A549 (cell line): Measurements from ENCODE around the gene ADGRF5. TPM values are rescaled to one million over a fixed set of nuclear protein-coding genes. Genes with fewer than 3 reads are reported as not detected.
A peak's percentile ranks its signal among the peaks of the same experiment; 100 is the strongest.

Source experiments
- ATAC-seq, 2 experiments: fragments of 200-7000 bp in 1 of 2; fragments of >200 bp in 1 of 2; cut with Nextera tagmentation in 1 of 2; cut with Tn5 transposase in 1 of 2; 3 replicates each; pipeline versions ENCODE4 v1.8.0 to v1.9.1; 2018 to 2020; ENCODE audit warnings: mild to moderate bottlenecking in 1 of 2, moderate library complexity in 1 of 2
- CTCF ChIA-PET: fragments of 300-600 bp; sonication (Branson Sonifier 250); formaldehyde crosslinking; extraction: SDS; loops from one replicate; lab custom pipeline; 2021; ENCODE audit warnings: antibody characterized with exemption, inconsistent platforms; lab: Yijun Ruan, JAX
- POLR2A ChIA-PET: fragments of 350-600 bp; formaldehyde crosslinking; extraction: SDS; loops from one replicate; lab custom pipeline; 2021; ENCODE audit warnings: antibody characterized with exemption, inconsistent platforms; lab: Yijun Ruan, JAX
- DNase-seq, 2 experiments: peaks; one replicate each; pipeline versions ENCODE4 v3.0.0 to v3.0.0-alpha.2; 2011 to 2016; ENCODE audit warnings: low read depth in 1 of 2, low spot score in 1 of 2
- FAIRE-seq: peaks from 2 replicates; lab custom pipeline; 2011; peaks lifted over from hg19 to GRCh38; lab: Jason Lieb, UNC
- H3K27ac ChIP-seq, 2 experiments: fragments of >200 bp; sonication (Bioruptor Twin); formaldehyde crosslinking; 3 replicates each; pipeline ENCODE4 v1.5.1; 2016 to 2017
- H3K4me1 ChIP-seq: fragments of >200 bp; sonication (Bioruptor Twin); formaldehyde crosslinking; 3 replicates; pipeline ENCODE4 v1.6.1; 2016
- H3K4me2 ChIP-seq: fragments of >200 bp; sonication (Bioruptor Twin); formaldehyde crosslinking; 3 replicates; pipeline ENCODE4 v1.6.1; 2016
- H3K4me3 ChIP-seq: fragments of >200 bp; sonication (Bioruptor Twin); formaldehyde crosslinking; 3 replicates; pipeline ENCODE4 v1.5.1; 2016
- H3K9me3 ChIP-seq: fragments of >200 bp; sonication (Bioruptor Twin); formaldehyde crosslinking; 3 replicates; pipeline ENCODE4 v1.6.1; 2016
- BHLHE40 ChIP-seq: IDR thresholded peaks from 2 replicates; pipeline ENCODE4 v1.6.1; 2012; ENCODE audit warnings: low read depth, low read length, inconsistent platforms
- CHD4 ChIP-seq: fragments of 200-600 bp; sonication (generic); IDR thresholded peaks from 2 replicates; pipeline ENCODE4 v1.6.1; 2016; ENCODE audit warnings: antibody characterized with exemption, mild to moderate bottlenecking, borderline replicate concordance
- EHMT2 ChIP-seq: fragments of 200-600 bp; sonication (generic); IDR thresholded peaks from 2 replicates; pipeline ENCODE4 v1.6.1; 2016; ENCODE audit warnings: antibody characterized with exemption, low read depth, mild to moderate bottlenecking, moderate library complexity
- EP300 ChIP-seq, 2 experiments: fragments of >200 bp; sonication (Bioruptor Twin); formaldehyde crosslinking; IDR thresholded peaks; 2 replicates in 1 of 2; 3 replicates in 1 of 2; pipeline ENCODE4 v1.6.1; 2016 to 2017
- ESRRA ChIP-seq: fragments of 150-350 bp; IDR thresholded peaks from 2 replicates; pipeline ENCODE4 v1.6.1; 2014; ENCODE audit warnings: mild to moderate bottlenecking, low read length, borderline replicate concordance
- FOSL2 ChIP-seq, 2 experiments: fragments of 450-650 bp in 1 of 2; fragments of >200 bp in 1 of 2; sonication (Bioruptor Twin) in 1 of 2; formaldehyde crosslinking; IDR thresholded peaks; 2 replicates each; pipeline versions ENCODE4 v1.5.0 to v1.6.1; 2016 to 2020; ENCODE audit warnings: mild to moderate bottlenecking in 1 of 2, moderate library complexity in 1 of 2
- GATA3 ChIP-seq: IDR thresholded peaks from 2 replicates; pipeline ENCODE4 v1.6.1; 2012; ENCODE audit warnings: borderline replicate concordance
- HDAC2 ChIP-seq: fragments of 200-600 bp; sonication (generic); IDR thresholded peaks from 2 replicates; pipeline ENCODE4 v1.6.1; 2016
- HEYL ChIP-seq: fragments of 250-450 bp; sonication (Bioruptor Pico); IDR thresholded peaks from 2 replicates; pipeline ENCODE4 v1.8.0; 2021; ENCODE audit warnings: mild to moderate bottlenecking, moderate library complexity
- HOXB13 ChIP-seq: fragments of 250-450 bp; sonication (Bioruptor Pico); IDR thresholded peaks from 2 replicates; pipeline ENCODE4 v1.5.0; 2020; ENCODE audit warnings: low read depth, mild to moderate bottlenecking, moderate library complexity
- JUN ChIP-seq, 2 experiments: fragments of >200 bp; sonication (Bioruptor Twin); formaldehyde crosslinking; IDR thresholded peaks; 2 replicates in 1 of 2; 3 replicates in 1 of 2; pipeline ENCODE4 v1.6.1; 2016 to 2017
- JUNB ChIP-seq: fragments of >200 bp; sonication (Bioruptor Twin); formaldehyde crosslinking; IDR thresholded peaks from 2 replicates; pipeline ENCODE4 v1.6.1; 2016
- NFE2L2 ChIP-seq: fragments of 150-350 bp; conservative IDR thresholded peaks from 2 replicates; pipeline ENCODE4 v1.6.1; 2014; ENCODE audit warnings: low read length
- NR3C1 ChIP-seq: fragments of >200 bp; sonication (Bioruptor Twin); formaldehyde crosslinking; IDR thresholded peaks from 3 replicates; pipeline ENCODE4 v1.6.1; 2017
- PHF8 ChIP-seq: fragments of 200-600 bp; sonication (generic); IDR thresholded peaks from 2 replicates; pipeline ENCODE4 v1.6.1; 2016; ENCODE audit warnings: low read depth, mild to moderate bottlenecking, antibody characterized with exemption, moderate library complexity, borderline replicate concordance
- POLR2A ChIP-seq: IDR thresholded peaks from 2 replicates; pipeline ENCODE4 v1.6.1; 2012; ENCODE audit warnings: mild to moderate bottlenecking, low read length
- POLR2AphosphoS2 ChIP-seq: conservative IDR thresholded peaks from 2 replicates; pipeline ENCODE4 v1.6.1; 2012; ENCODE audit warnings: low read length, improper control_type of control experiment, inconsistent platforms
- RAD21 ChIP-seq, 2 experiments: fragments of >200 bp in 1 of 2; sonication (Bioruptor Twin) in 1 of 2; formaldehyde crosslinking in 1 of 2; IDR thresholded peaks in 1 of 2; conservative IDR thresholded peaks in 1 of 2; 2 replicates in 1 of 2; 3 replicates in 1 of 2; pipeline ENCODE4 v1.6.1; 2012 to 2018; ENCODE audit warnings: inconsistent platforms in 1 of 2
- RARB ChIP-seq: fragments of 250-450 bp; sonication (Bioruptor Pico); IDR thresholded peaks from 2 replicates; pipeline ENCODE4 v1.8.0; 2021; ENCODE audit warnings: mild to moderate bottlenecking, moderate library complexity
- RCOR1 ChIP-seq: fragments of 150-350 bp; IDR thresholded peaks from 2 replicates; pipeline ENCODE4 v1.6.1; 2014; ENCODE audit warnings: antibody characterized with exemption, low read length, low read depth
- RNF2 ChIP-seq: fragments of 200-600 bp; sonication (generic); IDR thresholded peaks from 2 replicates; pipeline ENCODE4 v1.6.1; 2016; ENCODE audit warnings: low read depth, mild to moderate bottlenecking, antibody characterized with exemption, moderate library complexity, borderline replicate concordance
- SMC3 ChIP-seq: fragments of >200 bp; sonication (Bioruptor Twin); formaldehyde crosslinking; IDR thresholded peaks from 3 replicates; pipeline ENCODE4 v1.6.1; 2018; ENCODE audit warnings: inconsistent platforms
- SREBF2 ChIP-seq: fragments of 450-650 bp; IDR thresholded peaks from 2 replicates; pipeline ENCODE4 v1.6.1; 2014; ENCODE audit warnings: mild to moderate bottlenecking, moderate library complexity
- ZC3H11A ChIP-seq: fragments of 450-650 bp; IDR thresholded peaks from 2 replicates; pipeline ENCODE4 v1.6.1; 2014; ENCODE audit warnings: antibody characterized with exemption, mild to moderate bottlenecking
- ZFP36 ChIP-seq: fragments of 450-650 bp; IDR thresholded peaks from 2 replicates; pipeline ENCODE4 v1.6.1; 2014; ENCODE audit warnings: borderline replicate concordance; ENCODE audit not compliant: partially characterized antibody
- ZNF302 ChIP-seq: fragments of 250-450 bp; sonication (Bioruptor Pico); IDR thresholded peaks from 2 replicates; pipeline ENCODE4 v1.9.0; 2021; ENCODE audit warnings: inconsistent platforms, mild to moderate bottlenecking, moderate library complexity
- ZSCAN20 ChIP-seq: fragments of 250-450 bp; sonication (Bioruptor Pico); IDR thresholded peaks from 2 replicates; pipeline ENCODE4 v1.8.0; 2022; ENCODE audit warnings: mild to moderate bottlenecking, moderate library complexity
- WGBS: methylation state at CpG from one replicate; pipeline ENCODE4 v1.1.6; 2017; ENCODE audit errors: missing lambda C conversion rate; 5-methylcytosine and 5-hydroxymethylcytosine counted together
- polyA plus RNA-seq, 4 experiments: library from polyadenylated mRNA; depleted of rRNA in 3 of 4; stranded (reverse); fragments of >200 nt; fragmentation: RNase III in 1 of 4; extraction: RNeasy Plus Mini Kit Qiagen cat#74134 plus additional on column Dnase treatment in 1 of 4; gene quantifications; 2 replicates in 3 of 4; 3 replicates in 1 of 4; pipeline ENCODE4 v1.2.3, GENCODE V29; 2011 to 2017
- TF ChIP-seq, protein P1 (sequence below): fragments of >200 bp; sonication (Bioruptor Twin); formaldehyde crosslinking; IDR thresholded peaks from 2 replicates; pipeline ENCODE4 v1.6.1; 2016
- TF ChIP-seq, protein P2 (sequence below): IDR thresholded peaks from 2 replicates; pipeline ENCODE4 v1.6.1; 2012
- TF ChIP-seq, protein P3 (sequence below): fragments of 250-450 bp; sonication (Bioruptor Pico); IDR thresholded peaks from 2 replicates; pipeline ENCODE4 v1.5.0; 2021; ENCODE audit warnings: mild to moderate bottlenecking, moderate library complexity, borderline replicate concordance
- TF ChIP-seq, protein P4 (sequence below): fragments of 150-350 bp; IDR thresholded peaks from 2 replicates; pipeline ENCODE4 v1.6.1; 2014; ENCODE audit warnings: low read depth, mild to moderate bottlenecking, low read length
- TF ChIP-seq, protein P5 (sequence below): fragments of 200-600 bp; sonication (generic); IDR thresholded peaks from 2 replicates; pipeline ENCODE4 v1.6.1; 2016; ENCODE audit warnings: antibody characterized with exemption, mild to moderate bottlenecking, moderate library complexity
- TF ChIP-seq, protein P6 (sequence below): fragments of 450-650 bp; IDR thresholded peaks from 2 replicates; pipeline ENCODE4 v1.6.1; 2014; ENCODE audit warnings: antibody characterized with exemption

ADGRF5 gene
- polyA plus RNA-seq, 2 of the 4 experiments (the other 2 are of a cell fraction) = not detected

DNA sequence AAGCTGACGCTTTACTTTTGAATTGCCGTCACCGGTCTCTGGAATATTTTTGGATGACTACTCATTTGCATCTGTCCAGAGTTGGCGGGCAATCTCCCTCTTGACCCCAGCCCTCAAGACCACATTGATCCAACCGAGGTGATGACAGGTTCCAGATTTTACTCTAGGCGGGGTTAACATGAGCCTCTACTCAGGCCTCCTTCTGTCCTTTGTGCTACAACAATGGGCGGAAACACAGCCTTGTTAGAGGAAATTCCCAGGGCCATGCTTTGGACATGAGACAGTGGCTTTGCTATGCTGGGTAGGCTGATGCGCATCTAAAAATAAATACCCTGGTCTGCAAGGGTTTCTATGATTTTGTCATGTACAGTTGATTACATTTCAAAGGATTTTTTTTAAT, 27.0 kb upstream of the ADGRF5 start:
- ChIA-PET POLR2A (no interaction called here), CTCF (no interaction called here)
- no peak overlapping the region for H3K4me3 ChIP-seq
- no peak for DNase-seq
- peak overlapping the region in 1 of 2 experiments; percentile 39; a peak in 1 of 6 replicates for H3K27ac ChIP-seq
- FAIRE-seq = no peak
- 84% methylated on average over 8 of the region's 8 CpGs for WGBS
- no peak overlapping the region for H3K4me2 ChIP-seq
- no peak for ATAC-seq
- H3K4me1 ChIP-seq = peaks cover 4% of the 10 kb centered on the region; the same call in 1 of the 3 replicates
- TF ChIP-seq GATA3 (no peak), BHLHE40 (no peak), JUN (IDR thresholded peaks at IDR 0.05) (no peak), ZFP36 (no peak), NR3C1 (no peak), HOXB13 (CRISPR knock-in tag) (no peak), ZSCAN20 (CRISPR knock-in tag) (no peak), HEYL (no peak), JUNB (no peak), EP300 (IDR thresholded peaks at IDR 0.05) (no peak), SMC3 (no peak), POLR2AphosphoS2 (no peak), RAD21 (conservative IDR thresholded peaks at IDR 0.05 in 1 of 2, IDR thresholded peaks at IDR 0.05 in 1 of 2) (no peak), POLR2A (no peak), EHMT2 (no peak)
- TF ChIP-seq, protein P1, sequence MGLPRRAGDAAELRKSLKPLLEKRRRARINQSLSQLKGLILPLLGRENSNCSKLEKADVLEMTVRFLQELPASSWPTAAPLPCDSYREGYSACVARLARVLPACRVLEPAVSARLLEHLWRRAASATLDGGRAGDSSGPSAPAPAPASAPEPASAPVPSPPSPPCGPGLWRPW = no peak
- TF ChIP-seq, protein P2, sequence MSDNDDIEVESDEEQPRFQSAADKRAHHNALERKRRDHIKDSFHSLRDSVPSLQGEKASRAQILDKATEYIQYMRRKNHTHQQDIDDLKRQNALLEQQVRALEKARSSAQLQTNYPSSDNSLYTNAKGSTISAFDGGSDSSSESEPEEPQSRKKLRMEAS = no peak
- TF ChIP-seq, protein P3, sequence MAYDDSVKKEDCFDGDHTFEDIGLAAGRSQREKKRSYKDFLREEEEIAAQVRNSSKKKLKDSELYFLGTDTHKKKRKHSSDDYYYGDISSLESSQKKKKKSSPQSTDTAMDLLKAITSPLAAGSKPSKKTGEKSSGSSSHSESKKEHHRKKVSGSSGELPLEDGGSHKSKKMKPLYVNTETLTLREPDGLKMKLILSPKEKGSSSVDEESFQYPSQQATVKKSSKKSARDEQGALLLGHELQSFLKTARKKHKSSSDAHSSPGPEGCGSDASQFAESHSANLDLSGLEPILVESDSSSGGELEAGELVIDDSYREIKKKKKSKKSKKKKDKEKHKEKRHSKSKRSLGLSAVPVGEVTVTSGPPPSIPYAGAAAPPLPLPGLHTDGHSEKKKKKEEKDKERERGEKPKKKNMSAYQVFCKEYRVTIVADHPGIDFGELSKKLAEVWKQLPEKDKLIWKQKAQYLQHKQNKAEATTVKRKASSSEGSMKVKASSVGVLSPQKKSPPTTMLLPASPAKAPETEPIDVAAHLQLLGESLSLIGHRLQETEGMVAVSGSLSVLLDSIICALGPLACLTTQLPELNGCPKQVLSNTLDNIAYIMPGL = no peak
- TF ChIP-seq, protein P4, sequence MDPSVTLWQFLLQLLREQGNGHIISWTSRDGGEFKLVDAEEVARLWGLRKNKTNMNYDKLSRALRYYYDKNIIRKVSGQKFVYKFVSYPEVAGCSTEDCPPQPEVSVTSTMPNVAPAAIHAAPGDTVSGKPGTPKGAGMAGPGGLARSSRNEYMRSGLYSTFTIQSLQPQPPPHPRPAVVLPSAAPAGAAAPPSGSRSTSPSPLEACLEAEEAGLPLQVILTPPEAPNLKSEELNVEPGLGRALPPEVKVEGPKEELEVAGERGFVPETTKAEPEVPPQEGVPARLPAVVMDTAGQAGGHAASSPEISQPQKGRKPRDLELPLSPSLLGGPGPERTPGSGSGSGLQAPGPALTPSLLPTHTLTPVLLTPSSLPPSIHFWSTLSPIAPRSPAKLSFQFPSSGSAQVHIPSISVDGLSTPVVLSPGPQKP = no peak
- no peaks in the 10 kb centered on the region for H3K9me3 ChIP-seq

DNA sequence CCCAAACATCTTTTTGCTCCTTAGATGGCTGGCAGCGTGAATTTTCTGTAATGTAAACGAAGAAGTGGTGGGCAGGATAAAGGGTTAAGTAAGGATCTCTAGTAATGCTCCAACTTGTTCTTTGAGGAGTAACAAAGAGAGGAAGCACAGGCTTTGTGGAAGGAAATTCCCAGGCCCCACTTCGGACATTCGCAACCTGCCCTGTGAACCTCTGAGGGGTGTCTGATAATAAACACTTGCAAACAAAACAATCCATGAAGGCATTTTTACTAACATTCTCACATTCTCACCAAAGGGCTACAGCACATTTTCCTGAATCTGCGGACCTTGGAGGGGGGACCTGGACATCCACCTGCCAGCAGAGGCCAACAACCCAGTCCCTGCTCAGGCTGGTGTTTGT, 25.8 kb upstream of the ADGRF5 start:
- ATAC-seq (no peak), DNase-seq (no peak), FAIRE-seq (no peak)
- Histone ChIP-seq H3K4me1 (peaks cover 4% of the 10 kb centered on the region; the same call in 1 of the 3 replicates), H3K4me3 (no peak overlapping the region), H3K27ac (no peak overlapping the region), H3K4me2 (no peak overlapping the region), H3K9me3 (no peaks in the 10 kb centered on the region)
- POLR2A ChIA-PET = no interaction called here
- WGBS = 90% methylated on average over 5 of the region's 5 CpGs
- CTCF ChIA-PET = no interaction called here
- no peak for TF ChIP-seq ZC3H11A
- TF ChIP-seq RNF2 = no peak
- no peak for TF ChIP-seq RARB
- TF ChIP-seq, protein P5, sequence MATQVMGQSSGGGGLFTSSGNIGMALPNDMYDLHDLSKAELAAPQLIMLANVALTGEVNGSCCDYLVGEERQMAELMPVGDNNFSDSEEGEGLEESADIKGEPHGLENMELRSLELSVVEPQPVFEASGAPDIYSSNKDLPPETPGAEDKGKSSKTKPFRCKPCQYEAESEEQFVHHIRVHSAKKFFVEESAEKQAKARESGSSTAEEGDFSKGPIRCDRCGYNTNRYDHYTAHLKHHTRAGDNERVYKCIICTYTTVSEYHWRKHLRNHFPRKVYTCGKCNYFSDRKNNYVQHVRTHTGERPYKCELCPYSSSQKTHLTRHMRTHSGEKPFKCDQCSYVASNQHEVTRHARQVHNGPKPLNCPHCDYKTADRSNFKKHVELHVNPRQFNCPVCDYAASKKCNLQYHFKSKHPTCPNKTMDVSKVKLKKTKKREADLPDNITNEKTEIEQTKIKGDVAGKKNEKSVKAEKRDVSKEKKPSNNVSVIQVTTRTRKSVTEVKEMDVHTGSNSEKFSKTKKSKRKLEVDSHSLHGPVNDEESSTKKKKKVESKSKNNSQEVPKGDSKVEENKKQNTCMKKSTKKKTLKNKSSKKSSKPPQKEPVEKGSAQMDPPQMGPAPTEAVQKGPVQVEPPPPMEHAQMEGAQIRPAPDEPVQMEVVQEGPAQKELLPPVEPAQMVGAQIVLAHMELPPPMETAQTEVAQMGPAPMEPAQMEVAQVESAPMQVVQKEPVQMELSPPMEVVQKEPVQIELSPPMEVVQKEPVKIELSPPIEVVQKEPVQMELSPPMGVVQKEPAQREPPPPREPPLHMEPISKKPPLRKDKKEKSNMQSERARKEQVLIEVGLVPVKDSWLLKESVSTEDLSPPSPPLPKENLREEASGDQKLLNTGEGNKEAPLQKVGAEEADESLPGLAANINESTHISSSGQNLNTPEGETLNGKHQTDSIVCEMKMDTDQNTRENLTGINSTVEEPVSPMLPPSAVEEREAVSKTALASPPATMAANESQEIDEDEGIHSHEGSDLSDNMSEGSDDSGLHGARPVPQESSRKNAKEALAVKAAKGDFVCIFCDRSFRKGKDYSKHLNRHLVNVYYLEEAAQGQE = no peak
- TF ChIP-seq POLR2AphosphoS2 = no peak
- TF ChIP-seq, protein P6, sequence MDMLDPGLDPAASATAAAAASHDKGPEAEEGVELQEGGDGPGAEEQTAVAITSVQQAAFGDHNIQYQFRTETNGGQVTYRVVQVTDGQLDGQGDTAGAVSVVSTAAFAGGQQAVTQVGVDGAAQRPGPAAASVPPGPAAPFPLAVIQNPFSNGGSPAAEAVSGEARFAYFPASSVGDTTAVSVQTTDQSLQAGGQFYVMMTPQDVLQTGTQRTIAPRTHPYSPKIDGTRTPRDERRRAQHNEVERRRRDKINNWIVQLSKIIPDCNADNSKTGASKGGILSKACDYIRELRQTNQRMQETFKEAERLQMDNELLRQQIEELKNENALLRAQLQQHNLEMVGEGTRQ = no peak
- no peak for TF ChIP-seq GATA3
- no peak for TF ChIP-seq PHF8
- TF ChIP-seq HEYL = no peak
- TF ChIP-seq RAD21 (conservative IDR thresholded peaks at IDR 0.05 in 1 of 2, IDR thresholded peaks at IDR 0.05 in 1 of 2) = no peak
- no peak for TF ChIP-seq NFE2L2
- TF ChIP-seq BHLHE40 = no peak
- no peak for TF ChIP-seq RCOR1
- TF ChIP-seq FOSL2 (IDR thresholded peaks at IDR 0.05) = no peak
- no peak for TF ChIP-seq FOSL2 (CRISPR knock-in tag; IDR thresholded peaks at IDR 0.05)
- TF ChIP-seq CHD4 = no peak
- no peak for TF ChIP-seq HDAC2
- TF ChIP-seq ZNF302 (CRISPR knock-in tag) = no peak
- no peak for TF ChIP-seq ESRRA
- no peak for TF ChIP-seq SREBF2
